K562 (cell line): Measurements from ENCODE around the gene POGLUT2. TPM values are rescaled to one million over a fixed set of nuclear protein-coding genes. Genes with fewer than 3 reads are reported as not detected.

Experiments used
- polyA plus RNA-seq, 8 experiments: library from polyadenylated mRNA; depleted of rRNA in 4 of 8; stranded (reverse) in 5 of 8; unstranded in 3 of 8; fragments of >200 nt; fragmentation: Nextera tagmentation in 2 of 8; fragmentation: Illumina TruSeq in 1 of 8; extraction: Ambion mirVana in 2 of 8; extraction: Trizol in 1 of 8; gene quantifications; 2 replicates each; pipeline versions ENCODE4 v1.2.1 to v1.2.3, GENCODE V29; 2011 to 2014; ENCODE audit warnings: inconsistent platforms in 1 of 8, missing spikeins in 1 of 8
- total RNA-seq, 7 experiments: library from RNA; depleted of rRNA in 6 of 7; stranded (reverse); fragments of >200 nt in 6 of 7; fragmentation: Illumina TruSeq in 2 of 7; extraction: Trizol in 2 of 7; gene quantifications; 2 replicates each; pipeline versions ENCODE4 v1.2.1 to v1.2.3, GENCODE V29; 2011 to 2021; ENCODE audit warnings: low replicate concordance in 1 of 7
- TF ChIP-seq, protein P1 (sequence below): fragments of 250-450 bp; sonication (Bioruptor Pico); IDR thresholded peaks from 2 replicates; pipeline ENCODE4 v1.8.0; 2022; ENCODE audit warnings: moderate library complexity, mild to moderate bottlenecking, inconsistent platforms
- TF ChIP-seq, protein P2 (sequence below): fragments of 200-400 bp; formaldehyde crosslinking; IDR thresholded peaks from 2 replicates; pipeline ENCODE4 v1.6.1; 2017; ENCODE audit warnings: mild to moderate bottlenecking, low read depth, low read length, moderate library complexity
- TF ChIP-seq, protein P3 (sequence below): fragments of 450-650 bp; IDR thresholded peaks from 2 replicates; pipeline ENCODE4 v1.6.1; 2018; ENCODE audit not compliant: partially characterized antibody
- TF ChIP-seq, protein P4 (sequence below): fragments of 200-800 bp; sonication (Bioruptor generic); IDR thresholded peaks from 2 replicates; pipeline ENCODE4 v1.6.1; 2016; ENCODE audit warnings: missing genetic modification characterization, missing compliant biosample characterization

The POGLUT2 gene
- total and polyA plus RNA-seq, 9 of the 15 experiments (the other 6 are each of a cell fraction or from before 2014, with no cell fraction given): 3.8 to 11.8 (median 10.8) TPM

DNA sequence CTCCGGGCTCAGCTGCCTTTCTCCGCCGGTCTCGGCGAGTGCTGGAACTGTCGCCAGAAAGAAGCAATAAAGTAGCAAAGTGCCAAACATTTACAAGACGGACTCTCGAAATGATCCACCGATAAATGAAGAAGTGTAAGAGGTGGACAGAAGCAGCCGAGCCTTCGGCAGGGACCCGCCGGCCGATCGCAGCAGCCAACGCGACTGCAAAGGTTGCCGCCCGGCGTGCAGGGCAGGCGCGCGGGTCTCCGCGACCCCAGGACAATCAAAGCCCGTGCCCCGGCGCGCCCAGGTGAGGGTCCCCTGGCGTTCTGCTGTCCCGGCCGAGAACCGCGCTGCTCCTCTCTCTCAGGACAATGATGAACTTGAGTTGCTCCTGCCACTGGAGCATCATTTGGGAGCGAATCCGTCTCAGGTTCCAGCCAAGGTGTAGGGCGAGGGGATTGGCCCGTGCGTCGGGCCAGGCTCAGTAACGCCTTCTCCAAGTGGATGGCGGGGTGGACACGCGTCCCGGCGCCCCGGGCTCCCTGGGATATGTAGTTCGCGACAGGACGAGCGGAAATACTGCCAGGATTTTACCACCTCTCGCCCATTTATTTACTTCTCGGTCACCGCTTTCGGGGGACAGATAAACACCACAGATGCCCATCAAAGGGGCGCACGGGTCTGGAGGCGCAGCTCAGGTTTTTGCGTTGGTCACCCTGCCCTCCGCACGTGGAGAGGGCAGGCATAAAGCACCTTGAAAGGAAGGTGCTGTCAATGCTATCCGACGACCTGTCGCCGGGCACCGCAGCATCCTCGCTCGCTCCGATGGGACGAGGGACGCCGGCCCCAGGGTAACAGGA is at the start of gene POGLUT2, which contains the start of gene BIVM (continued):
- TF ChIP-seq, protein P1, sequence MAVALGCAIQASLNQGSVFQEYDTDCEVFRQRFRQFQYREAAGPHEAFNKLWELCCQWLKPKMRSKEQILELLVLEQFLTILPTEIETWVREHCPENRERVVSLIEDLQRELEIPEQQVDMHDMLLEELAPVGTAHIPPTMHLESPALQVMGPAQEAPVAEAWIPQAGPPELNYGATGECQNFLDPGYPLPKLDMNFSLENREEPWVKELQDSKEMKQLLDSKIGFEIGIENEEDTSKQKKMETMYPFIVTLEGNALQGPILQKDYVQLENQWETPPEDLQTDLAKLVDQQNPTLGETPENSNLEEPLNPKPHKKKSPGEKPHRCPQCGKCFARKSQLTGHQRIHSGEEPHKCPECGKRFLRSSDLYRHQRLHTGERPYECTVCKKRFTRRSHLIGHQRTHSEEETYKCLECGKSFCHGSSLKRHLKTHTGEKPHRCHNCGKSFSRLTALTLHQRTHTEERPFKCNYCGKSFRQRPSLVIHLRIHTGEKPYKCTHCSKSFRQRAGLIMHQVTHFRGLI: no peak
- TF ChIP-seq, protein P2, sequence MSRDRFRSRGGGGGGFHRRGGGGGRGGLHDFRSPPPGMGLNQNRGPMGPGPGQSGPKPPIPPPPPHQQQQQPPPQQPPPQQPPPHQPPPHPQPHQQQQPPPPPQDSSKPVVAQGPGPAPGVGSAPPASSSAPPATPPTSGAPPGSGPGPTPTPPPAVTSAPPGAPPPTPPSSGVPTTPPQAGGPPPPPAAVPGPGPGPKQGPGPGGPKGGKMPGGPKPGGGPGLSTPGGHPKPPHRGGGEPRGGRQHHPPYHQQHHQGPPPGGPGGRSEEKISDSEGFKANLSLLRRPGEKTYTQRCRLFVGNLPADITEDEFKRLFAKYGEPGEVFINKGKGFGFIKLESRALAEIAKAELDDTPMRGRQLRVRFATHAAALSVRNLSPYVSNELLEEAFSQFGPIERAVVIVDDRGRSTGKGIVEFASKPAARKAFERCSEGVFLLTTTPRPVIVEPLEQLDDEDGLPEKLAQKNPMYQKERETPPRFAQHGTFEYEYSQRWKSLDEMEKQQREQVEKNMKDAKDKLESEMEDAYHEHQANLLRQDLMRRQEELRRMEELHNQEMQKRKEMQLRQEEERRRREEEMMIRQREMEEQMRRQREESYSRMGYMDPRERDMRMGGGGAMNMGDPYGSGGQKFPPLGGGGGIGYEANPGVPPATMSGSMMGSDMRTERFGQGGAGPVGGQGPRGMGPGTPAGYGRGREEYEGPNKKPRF: no peak
- TF ChIP-seq, protein P3, sequence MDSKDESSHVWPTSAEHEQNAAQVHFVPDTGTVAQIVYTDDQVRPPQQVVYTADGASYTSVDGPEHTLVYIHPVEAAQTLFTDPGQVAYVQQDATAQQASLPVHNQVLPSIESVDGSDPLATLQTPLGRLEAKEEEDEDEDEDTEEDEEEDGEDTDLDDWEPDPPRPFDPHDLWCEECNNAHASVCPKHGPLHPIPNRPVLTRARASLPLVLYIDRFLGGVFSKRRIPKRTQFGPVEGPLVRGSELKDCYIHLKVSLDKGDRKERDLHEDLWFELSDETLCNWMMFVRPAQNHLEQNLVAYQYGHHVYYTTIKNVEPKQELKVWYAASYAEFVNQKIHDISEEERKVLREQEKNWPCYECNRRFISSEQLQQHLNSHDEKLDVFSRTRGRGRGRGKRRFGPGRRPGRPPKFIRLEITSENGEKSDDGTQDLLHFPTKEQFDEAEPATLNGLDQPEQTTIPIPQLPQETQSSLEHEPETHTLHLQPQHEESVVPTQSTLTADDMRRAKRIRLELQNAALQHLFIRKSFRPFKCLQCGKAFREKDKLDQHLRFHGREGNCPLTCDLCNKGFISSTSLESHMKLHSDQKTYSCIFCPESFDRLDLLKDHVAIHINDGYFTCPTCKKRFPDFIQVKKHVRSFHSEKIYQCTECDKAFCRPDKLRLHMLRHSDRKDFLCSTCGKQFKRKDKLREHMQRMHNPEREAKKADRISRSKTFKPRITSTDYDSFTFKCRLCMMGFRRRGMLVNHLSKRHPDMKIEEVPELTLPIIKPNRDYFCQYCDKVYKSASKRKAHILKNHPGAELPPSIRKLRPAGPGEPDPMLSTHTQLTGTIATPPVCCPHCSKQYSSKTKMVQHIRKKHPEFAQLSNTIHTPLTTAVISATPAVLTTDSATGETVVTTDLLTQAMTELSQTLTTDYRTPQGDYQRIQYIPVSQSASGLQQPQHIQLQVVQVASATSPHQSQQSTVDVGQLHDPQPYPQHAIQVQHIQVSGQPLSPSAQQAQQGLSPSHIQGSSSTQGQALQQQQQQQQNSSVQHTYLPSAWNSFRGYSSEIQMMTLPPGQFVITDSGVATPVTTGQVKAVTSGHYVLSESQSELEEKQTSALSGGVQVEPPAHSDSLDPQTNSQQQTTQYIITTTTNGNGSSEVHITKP: no peak
- TF ChIP-seq, protein P4, sequence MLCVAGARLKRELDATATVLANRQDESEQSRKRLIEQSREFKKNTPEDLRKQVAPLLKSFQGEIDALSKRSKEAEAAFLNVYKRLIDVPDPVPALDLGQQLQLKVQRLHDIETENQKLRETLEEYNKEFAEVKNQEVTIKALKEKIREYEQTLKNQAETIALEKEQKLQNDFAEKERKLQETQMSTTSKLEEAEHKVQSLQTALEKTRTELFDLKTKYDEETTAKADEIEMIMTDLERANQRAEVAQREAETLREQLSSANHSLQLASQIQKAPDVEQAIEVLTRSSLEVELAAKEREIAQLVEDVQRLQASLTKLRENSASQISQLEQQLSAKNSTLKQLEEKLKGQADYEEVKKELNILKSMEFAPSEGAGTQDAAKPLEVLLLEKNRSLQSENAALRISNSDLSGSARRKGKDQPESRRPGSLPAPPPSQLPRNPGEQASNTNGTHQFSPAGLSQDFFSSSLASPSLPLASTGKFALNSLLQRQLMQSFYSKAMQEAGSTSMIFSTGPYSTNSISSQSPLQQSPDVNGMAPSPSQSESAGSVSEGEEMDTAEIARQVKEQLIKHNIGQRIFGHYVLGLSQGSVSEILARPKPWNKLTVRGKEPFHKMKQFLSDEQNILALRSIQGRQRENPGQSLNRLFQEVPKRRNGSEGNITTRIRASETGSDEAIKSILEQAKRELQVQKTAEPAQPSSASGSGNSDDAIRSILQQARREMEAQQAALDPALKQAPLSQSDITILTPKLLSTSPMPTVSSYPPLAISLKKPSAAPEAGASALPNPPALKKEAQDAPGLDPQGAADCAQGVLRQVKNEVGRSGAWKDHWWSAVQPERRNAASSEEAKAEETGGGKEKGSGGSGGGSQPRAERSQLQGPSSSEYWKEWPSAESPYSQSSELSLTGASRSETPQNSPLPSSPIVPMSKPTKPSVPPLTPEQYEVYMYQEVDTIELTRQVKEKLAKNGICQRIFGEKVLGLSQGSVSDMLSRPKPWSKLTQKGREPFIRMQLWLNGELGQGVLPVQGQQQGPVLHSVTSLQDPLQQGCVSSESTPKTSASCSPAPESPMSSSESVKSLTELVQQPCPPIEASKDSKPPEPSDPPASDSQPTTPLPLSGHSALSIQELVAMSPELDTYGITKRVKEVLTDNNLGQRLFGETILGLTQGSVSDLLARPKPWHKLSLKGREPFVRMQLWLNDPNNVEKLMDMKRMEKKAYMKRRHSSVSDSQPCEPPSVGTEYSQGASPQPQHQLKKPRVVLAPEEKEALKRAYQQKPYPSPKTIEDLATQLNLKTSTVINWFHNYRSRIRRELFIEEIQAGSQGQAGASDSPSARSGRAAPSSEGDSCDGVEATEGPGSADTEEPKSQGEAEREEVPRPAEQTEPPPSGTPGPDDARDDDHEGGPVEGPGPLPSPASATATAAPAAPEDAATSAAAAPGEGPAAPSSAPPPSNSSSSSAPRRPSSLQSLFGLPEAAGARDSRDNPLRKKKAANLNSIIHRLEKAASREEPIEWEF (CRISPR knock-in tag): no peak
